GM21737 (cell line): ENCODE results near the gene FCN1.

Experiments used
- ATAC-seq: cut with Tn5 transposase; IDR thresholded peaks from one replicate; pipeline ENCODE4 v1.9.1; 2021; ENCODE audit warnings: mild to moderate bottlenecking, moderate library complexity; ENCODE audit not compliant: unreplicated experiment

Gene FCN1

DNA sequence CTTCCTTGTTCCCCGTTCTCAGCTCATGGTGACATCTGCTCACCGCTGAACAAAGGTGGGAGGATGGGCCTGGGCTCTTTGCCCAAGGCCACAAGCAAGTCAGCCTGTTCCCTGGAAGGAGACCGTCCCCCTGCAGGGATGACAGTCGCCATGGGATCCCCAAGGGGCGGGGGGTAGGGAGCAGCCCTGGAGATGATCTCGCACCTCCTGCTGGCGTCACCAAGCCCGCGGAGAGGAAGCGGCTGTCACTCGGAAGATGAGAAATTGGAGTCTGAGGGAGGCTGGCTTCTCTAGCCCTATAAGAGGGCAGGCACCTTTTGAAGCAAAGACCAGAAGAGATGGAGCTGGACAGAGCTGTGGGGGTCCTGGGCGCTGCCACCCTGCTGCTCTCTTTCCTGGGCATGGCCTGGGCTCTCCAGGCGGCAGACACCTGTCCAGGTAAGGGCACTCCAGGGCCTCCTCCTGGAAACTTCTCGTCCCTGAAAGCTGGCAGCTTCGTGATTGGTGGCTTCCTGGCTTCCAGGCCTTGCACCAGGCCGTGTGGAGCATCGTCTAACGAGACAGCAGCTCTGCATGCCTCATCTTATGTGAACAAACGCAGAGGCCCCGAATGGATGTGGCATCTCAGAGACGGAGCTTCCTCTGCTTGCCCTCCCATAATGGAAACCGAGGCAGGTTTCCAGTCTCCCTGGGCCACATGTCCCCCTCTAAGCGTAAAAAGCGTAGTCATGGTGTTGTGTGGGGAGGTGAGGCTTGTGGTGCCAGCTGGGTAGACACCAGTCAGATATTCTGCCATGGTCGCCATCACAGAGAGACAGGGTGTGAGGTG is 37.0 kb downstream of the FCN1 start, which contains the start of gene FCN2:
Gene FCN2 (plus strand): TSS at position 327 of the 829 bp plus-strand sequence. CDS start 12 bp downstream, at position 339.
- ATAC-seq = no peak

DNA sequence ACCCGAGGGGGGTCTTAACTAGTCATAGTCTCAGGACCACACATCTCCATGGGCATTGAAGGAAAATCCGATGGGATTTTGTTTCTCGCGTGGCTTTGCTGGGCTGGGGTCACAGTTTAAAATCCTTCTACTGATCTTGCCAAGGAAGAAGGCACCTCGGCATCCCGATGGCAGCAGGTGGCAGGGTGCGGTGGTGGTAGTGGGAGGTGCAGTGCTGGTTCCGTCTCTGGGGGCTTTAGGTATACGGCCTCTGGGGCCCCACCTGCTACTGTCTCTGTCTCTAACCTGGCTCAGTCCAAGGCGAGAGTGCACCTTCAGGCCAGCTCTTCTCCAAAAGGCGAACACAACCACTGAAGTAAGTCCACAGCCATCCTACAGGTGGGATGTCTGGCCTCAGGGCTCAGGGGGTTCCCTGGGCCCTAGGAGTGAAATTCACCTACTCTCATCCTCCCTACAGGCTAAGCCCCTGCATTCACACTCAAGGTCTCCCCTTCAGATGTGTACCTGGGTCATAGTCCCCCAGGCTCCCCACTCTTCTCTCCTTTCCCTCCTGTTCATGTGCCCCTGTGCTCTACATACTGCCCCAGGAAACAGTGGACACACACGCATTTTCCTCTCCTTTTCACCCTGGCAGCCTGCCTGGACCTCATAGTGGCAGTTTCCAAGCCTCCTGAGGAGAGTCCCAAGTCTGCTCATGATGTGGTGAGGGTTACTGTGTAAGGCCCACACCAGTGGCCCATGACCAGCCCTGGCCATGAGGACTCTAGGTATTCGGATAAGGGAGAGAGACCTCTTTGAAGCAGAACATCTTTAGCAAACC is 37.8 kb downstream of the FCN1 start:
- no peak for ATAC-seq

- no peak for ATAC-seq
Measured at GRCh38 chr9:134877541-134877940, 40.2 kb downstream of the FCN1 start.

- no peak for ATAC-seq
Measured at GRCh38 chr9:134875371-134875770, 42.3 kb downstream of the FCN1 start.

DNA sequence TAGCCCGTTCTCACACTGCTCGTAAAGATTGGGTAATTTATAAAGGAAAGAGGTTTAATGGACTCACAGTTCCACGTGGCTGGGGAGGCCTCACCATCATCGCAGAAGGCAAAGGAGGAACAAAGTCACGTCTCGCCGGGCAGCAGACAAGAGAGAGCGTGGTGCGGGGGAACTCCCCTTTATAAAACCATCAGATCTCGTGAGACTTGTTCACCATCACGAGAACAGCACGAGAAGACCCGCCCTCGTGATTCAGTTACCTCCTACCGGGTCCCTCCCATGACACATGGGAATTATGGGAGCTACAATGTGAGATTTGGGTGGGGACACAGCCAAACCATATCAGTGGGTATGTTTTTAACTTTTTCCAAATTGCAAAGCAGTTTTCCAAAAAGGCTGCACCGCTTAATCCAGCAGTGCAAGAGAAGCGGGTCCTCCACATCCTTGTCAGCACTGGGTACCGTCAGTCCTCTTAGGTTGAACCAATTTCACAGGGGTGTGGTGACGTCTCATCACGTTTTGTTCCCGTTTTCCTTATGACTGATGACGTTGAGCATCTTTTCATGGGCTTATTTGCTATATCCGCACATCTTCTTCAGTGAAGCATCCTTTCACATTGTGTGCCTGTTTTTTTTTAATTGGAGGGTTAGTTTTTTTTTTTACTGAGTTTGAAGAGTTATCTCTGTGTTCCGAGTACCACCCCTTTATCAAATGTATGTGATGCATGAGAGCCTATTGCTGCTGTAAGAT is 45.1 kb downstream of the FCN1 start:
- ATAC-seq = no peak

DNA sequence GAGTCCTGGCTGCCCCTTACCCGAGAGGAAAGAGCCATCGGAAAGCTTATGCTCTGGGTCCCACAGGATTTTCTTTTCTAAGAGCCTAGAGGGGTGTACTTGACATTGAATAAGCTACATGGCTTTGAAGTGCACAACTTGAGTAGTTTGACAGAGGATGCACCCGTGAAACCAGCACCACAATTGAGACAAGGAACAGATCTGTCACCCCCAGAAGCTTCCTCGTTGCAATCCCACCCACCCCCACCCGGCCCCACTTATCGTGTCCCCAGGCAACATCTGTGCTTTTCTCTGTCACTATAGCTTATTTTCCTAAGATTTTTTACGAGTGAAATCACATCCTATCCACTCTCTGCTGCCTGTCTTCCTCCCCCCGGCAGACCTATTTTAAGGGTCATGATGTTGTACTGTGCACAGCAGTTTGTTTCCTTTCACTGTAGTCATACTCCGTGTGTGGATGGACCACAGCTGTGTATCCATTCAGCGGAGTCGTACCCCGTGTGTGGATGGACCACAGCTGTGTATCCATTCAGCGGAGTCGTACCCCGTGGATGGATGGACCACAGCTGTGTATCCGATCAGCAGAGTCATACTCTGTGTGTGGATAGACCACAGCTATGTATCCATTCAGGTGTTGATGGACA is 45.9 kb downstream of the FCN1 start:
- ATAC-seq = no peak

DNA sequence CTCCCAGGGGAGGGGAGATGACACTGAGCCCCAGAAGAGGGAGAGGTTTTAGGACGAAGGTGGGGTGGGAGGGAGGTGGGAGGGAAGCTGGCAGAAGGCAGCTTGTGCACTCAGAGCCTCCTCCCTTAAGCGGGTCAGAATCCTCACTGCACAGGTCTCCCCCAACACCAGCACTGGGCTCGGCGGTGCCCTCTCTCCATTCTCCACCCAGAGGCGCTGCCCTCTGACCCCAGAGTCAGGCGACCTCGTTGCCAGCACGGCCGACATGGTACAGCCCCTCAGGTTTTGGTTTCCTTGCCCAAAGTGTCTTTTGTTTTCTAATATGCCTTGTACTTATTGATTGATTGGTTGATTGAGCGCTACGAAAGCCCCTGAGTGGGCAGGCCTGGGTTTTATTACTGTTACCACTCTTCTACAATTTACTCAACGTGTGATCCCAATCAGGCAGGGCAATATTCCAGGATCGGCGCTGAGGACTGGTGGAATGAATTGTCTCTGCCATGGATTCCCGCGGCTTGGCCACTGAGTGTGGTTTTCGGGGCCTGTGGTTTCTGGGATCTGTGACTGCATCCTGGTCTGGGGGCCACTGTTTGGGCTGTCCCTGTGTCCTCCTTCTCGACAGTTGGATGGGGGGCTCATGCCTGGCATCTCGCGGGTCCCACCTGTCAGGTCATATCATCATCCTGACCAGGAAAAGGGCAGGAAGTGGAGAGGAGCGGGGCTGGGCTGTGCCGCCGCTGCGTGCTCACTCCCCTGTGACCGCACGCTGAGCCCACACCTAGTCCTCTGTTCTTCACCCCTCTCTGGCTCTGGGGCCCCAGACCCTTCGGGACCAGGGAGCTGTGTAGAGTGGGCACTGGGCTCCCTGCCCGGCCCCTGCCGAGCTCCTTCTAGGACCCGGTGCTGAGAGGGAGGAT is 46.7 kb downstream of the FCN1 start:
- ATAC-seq = no peak

- no peak for ATAC-seq
Measured at GRCh38 chr9:134870301-134870694, 47.4 kb downstream of the FCN1 start.

GRCh38 chr9:134869554-134870300 is 48.0 kb downstream of the FCN1 start:
- ATAC-seq = no peak

GRCh38 chr9:134868751-134869553 is 48.8 kb downstream of the FCN1 start:
- no peak for ATAC-seq

DNA sequence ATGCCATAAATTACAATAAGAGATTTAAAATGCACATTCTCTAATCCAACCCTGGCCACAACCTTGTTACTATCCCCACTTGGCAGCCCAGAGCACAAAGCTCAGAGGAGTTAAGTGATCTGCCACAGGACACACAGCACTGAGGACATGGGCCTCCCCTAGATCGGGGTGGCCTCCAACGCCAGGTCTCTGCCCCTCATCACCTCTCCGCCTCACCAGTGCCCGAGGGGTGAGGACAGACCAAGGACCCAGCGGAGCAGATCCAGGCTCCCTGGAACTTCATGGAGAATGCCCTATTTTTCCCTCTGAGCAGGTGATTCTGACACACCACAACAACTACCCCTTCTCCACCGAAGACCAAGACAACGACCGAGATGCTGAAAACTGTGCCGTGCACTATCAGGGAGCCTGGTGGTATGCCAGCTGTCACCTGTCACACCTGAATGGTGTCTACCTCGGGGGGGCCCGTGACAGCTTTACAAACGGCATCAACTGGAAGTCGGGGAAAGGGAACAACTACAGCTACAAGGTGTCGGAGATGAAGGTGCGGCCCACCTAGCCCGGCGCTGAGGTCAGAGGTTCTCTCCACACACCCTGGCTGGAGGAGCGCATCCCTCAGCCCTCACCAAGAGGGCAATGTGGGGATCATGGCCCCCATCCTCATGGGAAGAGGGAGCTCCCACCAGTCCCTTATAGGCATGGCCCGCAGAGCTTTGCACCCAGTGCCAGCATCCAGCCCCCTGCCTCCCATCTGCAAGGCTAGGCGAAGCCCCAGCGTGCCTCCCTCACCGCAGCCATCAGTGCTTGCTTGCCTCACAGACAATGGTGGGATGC is 49.6 kb downstream of the FCN1 start:
- no peak for ATAC-seq

- no peak for ATAC-seq
Measured at GRCh38 chr9:134864821-134865190, 52.9 kb downstream of the FCN1 start.

- ATAC-seq = no peak
Measured at GRCh38 chr9:134863941-134864820, 53.5 kb downstream of the FCN1 start.

DNA sequence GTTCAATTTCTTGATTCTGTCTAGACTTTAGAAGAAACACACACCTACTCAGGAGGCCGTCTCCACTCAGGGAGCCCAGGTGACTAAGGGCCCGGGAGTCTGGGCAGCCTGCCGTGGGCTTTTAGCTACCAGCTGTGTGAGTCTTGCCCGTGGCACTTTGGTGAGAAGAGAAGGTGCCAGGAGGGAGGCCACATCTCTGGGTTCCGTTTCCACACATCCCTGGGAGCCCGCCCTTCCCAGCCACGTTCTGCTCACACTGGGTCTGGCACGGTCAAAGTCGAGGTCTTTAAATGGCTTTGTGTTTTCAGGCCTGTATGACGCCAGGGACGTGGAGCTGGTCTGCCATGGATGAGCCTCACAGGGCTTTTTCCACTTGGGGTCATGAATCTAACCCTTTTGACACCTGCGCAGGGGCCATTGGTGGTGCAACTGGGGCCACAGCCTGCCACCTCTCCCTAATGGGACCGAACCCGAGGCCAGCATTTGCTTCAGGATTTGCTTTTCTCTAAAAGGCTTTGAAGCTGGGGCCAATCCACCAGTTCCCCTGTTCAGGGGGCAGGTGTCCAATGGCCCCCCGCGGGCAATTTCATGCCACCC is 54.3 kb downstream of the FCN1 start:
- ATAC-seq = no peak

DNA sequence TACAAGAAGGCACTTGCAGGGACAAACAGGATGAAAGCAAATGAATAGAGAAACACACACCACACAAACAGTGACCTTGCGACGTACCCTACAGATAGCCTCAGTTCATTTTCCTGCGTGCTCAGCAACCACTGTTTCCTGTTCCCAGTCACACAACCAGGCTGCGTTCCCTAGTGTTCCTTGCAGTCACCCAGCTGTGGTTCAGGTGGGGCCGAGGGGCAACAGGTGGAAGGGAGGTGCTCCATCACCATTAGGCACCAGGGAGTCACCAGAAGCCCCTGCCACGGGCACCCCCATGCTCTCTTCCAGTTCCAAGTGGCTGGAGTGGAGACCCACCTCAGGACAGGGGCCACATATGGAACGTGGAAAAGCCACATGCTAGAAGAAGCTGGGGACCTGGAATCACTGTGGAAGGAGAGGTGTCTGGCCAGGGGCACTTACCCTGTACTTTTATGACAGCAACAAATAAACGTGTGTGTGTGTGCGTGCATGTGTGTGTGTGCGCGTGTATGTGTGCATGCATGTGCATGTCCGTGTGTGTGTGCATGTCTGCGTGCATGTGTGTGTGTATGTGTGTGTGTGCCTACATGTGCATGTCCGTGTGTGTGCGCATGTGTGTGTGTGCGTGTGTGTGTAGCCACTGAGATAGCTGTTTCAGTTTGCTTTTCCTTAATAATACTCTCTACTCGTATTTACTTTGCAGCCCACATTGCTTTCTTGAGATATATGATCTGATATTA is 55.9 kb downstream of the FCN1 start:
- ATAC-seq = no peak
